Retinal pigment epithelial cell (primary cell): ENCODE measurements around the gene C5orf63.
"Not testable (repeated sequence)": the region's sequence is repeated elsewhere in the genome, so short reads cannot be mapped to it uniquely, and the experiment has no call there.

Experiments
- DNase-seq: peaks from one replicate; pipeline ENCODE4 v3.0.0-alpha.2; 2010; ENCODE audit warnings: low read depth
- H3K4me3 ChIP-seq: 2 replicates; pipeline ENCODE4 v1.5.1; 2011; ENCODE audit warnings: mild to moderate bottlenecking, low read length, control low read depth, moderate library complexity
- TF ChIP-seq, protein P1 (sequence below): conservative IDR thresholded peaks from 2 replicates; pipeline ENCODE4 v1.5.1; 2011; ENCODE audit warnings: low read depth, low read length, control low read depth, inconsistent platforms

C5orf63 gene

DNA sequence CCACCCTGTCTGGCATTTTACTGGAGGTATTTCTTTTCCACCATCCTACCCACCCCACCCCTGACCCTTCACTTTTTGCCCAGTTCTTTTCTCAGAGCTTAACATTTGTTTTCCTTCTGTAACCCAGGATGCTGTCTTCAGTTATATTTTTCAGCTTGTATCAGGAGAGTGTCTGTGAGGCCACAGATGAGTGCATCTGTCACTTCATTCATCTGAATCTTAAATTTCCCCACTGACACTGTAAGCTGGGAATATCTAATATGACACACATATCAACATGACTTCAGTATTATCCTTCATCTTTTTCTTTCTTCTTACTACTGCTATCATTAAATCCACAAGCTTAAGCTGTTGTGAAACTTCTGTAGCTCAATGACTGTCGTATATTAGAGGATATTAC is 47.8 kb downstream of the C5orf63 start:
- no peak overlapping the region for H3K4me3 ChIP-seq
- TF ChIP-seq, protein P1, sequence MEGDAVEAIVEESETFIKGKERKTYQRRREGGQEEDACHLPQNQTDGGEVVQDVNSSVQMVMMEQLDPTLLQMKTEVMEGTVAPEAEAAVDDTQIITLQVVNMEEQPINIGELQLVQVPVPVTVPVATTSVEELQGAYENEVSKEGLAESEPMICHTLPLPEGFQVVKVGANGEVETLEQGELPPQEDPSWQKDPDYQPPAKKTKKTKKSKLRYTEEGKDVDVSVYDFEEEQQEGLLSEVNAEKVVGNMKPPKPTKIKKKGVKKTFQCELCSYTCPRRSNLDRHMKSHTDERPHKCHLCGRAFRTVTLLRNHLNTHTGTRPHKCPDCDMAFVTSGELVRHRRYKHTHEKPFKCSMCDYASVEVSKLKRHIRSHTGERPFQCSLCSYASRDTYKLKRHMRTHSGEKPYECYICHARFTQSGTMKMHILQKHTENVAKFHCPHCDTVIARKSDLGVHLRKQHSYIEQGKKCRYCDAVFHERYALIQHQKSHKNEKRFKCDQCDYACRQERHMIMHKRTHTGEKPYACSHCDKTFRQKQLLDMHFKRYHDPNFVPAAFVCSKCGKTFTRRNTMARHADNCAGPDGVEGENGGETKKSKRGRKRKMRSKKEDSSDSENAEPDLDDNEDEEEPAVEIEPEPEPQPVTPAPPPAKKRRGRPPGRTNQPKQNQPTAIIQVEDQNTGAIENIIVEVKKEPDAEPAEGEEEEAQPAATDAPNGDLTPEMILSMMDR: no peak
- DNase-seq: no peak

DNA sequence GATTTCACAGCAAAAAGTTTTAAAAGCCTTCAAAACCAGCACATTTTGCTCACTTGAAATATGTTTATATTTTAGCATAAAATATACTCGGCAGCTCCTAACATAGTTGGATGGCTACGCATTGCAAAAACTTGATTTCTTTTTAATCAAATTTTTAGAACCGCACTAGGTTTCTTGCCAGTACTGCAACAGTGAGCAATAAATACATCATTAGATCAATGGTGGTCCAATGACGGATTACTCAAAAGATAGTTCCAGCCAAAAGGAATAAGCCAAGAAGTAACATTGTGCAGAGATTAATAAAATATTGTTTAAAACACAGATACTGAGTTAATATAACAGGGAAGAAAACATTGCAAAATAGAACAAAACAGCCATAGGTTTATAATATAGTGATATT is 48.5 kb downstream of the C5orf63 start:
- TF ChIP-seq, protein P1: no peak
- H3K4me3 ChIP-seq: no peak overlapping the region
- DNase-seq: no peak

DNA sequence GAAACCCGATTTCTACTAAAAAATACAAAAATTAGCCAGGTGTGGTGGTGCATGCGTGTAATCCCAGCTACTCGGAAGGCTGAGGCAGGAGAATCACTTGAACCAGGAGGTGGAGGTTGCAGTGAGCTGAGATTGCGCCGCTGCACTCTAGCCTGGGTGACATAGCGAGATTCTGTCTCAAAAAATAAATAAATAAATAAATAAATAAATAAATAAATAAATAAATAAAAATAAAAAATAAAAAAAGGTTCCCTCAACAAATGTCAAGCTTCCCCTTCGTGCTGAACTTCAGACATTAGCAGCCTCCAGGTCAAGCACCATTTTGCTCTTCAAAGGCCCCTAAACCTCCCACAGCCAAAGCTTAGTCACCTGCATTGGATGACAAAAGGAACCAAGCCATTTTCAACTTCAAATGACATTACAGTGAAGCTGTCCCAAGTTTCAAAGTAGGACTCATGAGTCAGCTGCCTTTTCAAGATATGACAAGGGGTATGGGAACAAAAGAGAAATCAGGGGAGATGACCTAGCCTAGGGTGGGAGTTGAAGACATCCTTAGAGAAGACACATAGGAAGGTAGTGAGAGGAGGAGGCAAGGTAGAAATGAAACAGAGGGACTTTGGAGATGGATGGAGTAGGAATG is 49.6 kb downstream of the C5orf63 start:
- DNase-seq, H3K4me3 ChIP-seq: not testable (repeated sequence)

DNA sequence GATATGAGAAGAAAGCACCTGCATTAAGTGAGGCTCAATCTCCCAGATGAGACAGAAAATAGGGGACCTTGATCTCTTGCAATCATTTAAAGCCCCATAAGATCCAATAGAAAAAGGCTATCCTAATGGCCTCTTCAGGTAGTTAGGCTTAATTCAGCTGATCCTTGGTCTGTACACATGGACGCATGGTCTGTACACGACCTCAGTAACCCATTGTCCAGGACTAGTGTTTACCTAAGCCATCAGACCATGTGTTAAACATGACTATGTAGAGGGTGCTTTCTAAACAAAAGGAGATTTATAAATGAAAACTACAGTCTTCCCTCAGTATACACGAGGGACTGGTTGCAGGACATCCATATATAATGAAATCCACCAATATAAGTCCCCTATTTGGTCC is 50.5 kb downstream of the C5orf63 start:
- DNase-seq: no peak
- no peak overlapping the region for H3K4me3 ChIP-seq
- TF ChIP-seq, protein P1: no peak

DNA sequence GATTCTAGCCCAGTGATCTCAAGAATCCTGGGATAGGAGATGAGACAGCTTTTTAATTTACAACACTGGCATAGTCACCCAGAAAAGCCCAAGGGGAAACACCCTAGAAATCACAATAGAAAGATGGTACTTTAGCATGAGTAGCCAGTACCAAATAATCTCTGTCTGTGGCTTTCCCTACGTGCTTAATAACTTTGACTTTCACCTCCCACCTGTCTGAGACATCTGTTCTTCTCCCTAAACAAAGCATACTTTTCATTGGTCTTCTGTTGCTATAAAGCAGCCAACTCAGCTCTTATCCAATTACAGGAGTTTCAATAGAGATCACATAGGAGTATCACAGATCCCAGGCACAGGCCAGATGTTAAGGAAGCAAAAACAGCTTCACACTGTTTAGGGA is 53.4 kb downstream of the C5orf63 start:
- no peak overlapping the region for H3K4me3 ChIP-seq
- TF ChIP-seq, protein P1: no peak
- no peak for DNase-seq

DNA sequence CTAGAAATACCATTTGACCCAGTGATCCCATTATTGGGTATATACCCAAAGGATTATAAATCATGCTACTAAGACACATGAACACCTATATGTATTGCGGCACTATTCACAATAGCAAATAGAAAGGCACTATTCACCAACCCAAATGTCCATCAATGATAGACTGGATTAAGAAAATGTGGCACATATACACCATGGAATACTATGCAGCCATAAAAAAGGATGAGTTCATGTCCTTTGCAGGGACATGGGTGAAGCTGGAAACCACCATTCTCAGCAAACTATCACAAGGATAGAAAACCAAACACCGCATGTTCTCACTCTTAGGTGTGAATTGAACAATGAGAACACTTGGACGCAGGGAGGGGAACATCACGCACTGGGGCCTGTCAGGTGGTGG is 56.6 kb downstream of the C5orf63 start:
- H3K4me3 ChIP-seq, DNase-seq: not testable (repeated sequence)

DNA sequence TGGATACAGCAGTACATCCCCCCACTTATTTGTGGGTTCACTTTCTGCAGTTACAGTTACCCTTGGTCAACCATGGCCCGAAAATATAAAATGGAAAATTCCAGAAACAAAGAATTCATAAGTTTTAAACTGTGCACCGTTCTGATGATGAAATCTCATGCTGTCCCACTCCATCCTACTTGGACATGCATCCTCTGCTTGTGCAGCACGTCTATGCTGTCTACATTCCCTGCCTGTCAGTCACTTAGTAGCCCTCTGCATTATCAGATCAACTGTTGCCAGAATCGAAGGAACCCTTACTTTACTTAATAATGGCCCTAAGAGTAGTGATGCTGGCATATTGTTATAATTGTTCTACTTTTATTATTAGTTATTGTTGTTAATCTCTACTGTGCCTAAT is 57.6 kb downstream of the C5orf63 start:
- TF ChIP-seq, protein P1: no peak
- no peak overlapping the region for H3K4me3 ChIP-seq
- DNase-seq: no peak

DNA sequence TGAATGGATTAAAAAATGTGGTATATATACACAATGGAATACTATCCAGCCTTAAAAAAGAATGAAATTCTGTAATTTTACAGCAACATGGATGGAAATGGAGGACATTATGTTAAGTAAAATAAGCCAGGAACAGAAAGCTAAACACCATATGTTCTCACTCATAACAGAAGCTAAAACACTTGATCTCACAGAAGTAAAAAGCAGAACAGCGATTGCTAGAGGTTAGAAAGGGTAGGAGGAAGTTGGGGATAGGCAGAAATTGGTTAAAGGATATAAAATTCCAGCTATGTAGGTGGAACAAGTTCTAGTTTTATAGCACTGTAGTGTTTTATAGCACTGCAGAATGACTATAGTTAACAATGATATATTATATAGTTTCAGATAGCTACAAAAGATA is 58.7 kb downstream of the C5orf63 start:
- H3K4me3 ChIP-seq: no peak overlapping the region
- TF ChIP-seq, protein P1: no peak
- no peak for DNase-seq
